KMS-11 (cell line): ENCODE data around the gene DYRK1A.
"Not testable (repeated sequence)": the region's sequence is repeated elsewhere in the genome, so short reads cannot be mapped to it uniquely, and the experiment has no call there.

Source experiments
- H2AFZ ChIP-seq: fragments of 200-600 bp; sonication (generic); 2 replicates; pipeline ENCODE4 v1.6.1; 2016; ENCODE audit warnings: antibody characterized with exemption, mixed run types, low read depth
- H3K27ac ChIP-seq: fragments of 200-600 bp; sonication (generic); 2 replicates; pipeline ENCODE4 v1.6.1; 2016; ENCODE audit warnings: mild to moderate bottlenecking, mixed run types
- H3K27me3 ChIP-seq: fragments of 200-600 bp; sonication (generic); 2 replicates; pipeline ENCODE4 v1.6.1; 2017; ENCODE audit warnings: mild to moderate bottlenecking, low read depth, mixed run types, moderate library complexity; ENCODE audit not compliant: insufficient read depth
- H3K36me3 ChIP-seq: fragments of 200-600 bp; sonication (generic); 2 replicates; pipeline ENCODE4 v1.6.1; 2017; ENCODE audit warnings: mild to moderate bottlenecking, mixed run types; ENCODE audit not compliant: insufficient read depth
- H3K4me1 ChIP-seq: fragments of 200-600 bp; sonication (generic); 2 replicates; pipeline ENCODE4 v1.6.1; 2016; ENCODE audit warnings: mild to moderate bottlenecking, low read depth, mixed run types; ENCODE audit not compliant: poor library complexity, severe bottlenecking
- H3K4me2 ChIP-seq: fragments of 200-600 bp; sonication (generic); 2 replicates; pipeline ENCODE4 v1.7.0; 2016; ENCODE audit warnings: mild to moderate bottlenecking, mixed run types
- H3K4me3 ChIP-seq: fragments of 200-600 bp; sonication (generic); IDR thresholded peaks from 2 replicates; pipeline ENCODE4 v1.6.1; 2017; ENCODE audit warnings: low read depth, low read length, mixed read lengths; ENCODE audit not compliant: insufficient read depth
- H3K79me2 ChIP-seq: fragments of 200-600 bp; sonication (generic); 2 replicates; pipeline ENCODE4 v1.6.1; 2016; ENCODE audit warnings: low read depth, mixed run types; ENCODE audit not compliant: insufficient read depth
- H3K9ac ChIP-seq: fragments of 200-600 bp; sonication (generic); 2 replicates; pipeline ENCODE4 v1.6.1; 2016; ENCODE audit warnings: mild to moderate bottlenecking, mixed run types
- H4K20me1 ChIP-seq: fragments of 200-600 bp; sonication (generic); 2 replicates; pipeline ENCODE4 v1.6.1; 2016; ENCODE audit warnings: mild to moderate bottlenecking, mixed run types; ENCODE audit not compliant: insufficient read depth
- TF ChIP-seq, protein P1 (sequence below): fragments of 200-600 bp; sonication (generic); conservative IDR thresholded peaks from 2 replicates; pipeline ENCODE4 v1.6.1; 2017; ENCODE audit warnings: low read depth, mild to moderate bottlenecking, antibody characterized with exemption, low read length, moderate library complexity, mixed read lengths

DYRK1A gene

DNA sequence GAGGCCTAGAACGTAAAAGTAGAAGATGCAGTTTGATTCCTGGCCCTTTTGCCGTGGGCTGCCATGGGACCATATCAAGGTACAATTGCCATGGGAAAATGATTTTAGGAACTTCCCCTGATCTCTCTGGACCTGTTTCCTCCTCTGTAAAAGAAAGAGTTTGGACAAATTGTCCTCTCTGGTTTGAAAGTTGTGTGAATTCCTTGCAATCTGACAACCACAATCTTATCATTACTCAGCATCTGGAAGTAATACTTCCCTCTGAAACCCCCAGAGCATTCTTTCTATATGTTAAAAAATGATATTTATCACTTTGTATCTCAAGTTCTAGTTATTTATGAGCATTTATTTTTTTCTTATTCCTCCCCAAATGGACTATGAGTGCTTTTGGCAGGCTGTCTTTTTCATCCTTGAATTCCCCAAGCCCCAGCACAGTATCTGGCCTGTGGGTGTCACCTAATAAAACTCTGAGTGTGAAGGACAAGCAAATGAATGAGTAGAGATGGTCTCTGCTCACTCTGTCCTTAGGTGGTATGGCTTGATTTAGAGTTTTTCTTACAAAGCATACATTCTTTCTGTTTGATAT, 181.1 kb downstream of the DYRK1A start:
- Histone ChIP-seq H3K4me3 (no peak overlapping the region), H3K36me3 (no peaks in the 10 kb centered on the region), H4K20me1 (no peaks in the 10 kb centered on the region), H3K27ac (no peak overlapping the region), H2AFZ (no peak overlapping the region), H3K9ac (no peak overlapping the region), H3K4me2 (no peak overlapping the region), H3K27me3 (no peaks in the 10 kb centered on the region), H3K4me1 (no peaks in the 10 kb centered on the region), H3K79me2 (no peaks in the 10 kb centered on the region)
- TF ChIP-seq, protein P1, sequence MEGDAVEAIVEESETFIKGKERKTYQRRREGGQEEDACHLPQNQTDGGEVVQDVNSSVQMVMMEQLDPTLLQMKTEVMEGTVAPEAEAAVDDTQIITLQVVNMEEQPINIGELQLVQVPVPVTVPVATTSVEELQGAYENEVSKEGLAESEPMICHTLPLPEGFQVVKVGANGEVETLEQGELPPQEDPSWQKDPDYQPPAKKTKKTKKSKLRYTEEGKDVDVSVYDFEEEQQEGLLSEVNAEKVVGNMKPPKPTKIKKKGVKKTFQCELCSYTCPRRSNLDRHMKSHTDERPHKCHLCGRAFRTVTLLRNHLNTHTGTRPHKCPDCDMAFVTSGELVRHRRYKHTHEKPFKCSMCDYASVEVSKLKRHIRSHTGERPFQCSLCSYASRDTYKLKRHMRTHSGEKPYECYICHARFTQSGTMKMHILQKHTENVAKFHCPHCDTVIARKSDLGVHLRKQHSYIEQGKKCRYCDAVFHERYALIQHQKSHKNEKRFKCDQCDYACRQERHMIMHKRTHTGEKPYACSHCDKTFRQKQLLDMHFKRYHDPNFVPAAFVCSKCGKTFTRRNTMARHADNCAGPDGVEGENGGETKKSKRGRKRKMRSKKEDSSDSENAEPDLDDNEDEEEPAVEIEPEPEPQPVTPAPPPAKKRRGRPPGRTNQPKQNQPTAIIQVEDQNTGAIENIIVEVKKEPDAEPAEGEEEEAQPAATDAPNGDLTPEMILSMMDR = no peak

DNA sequence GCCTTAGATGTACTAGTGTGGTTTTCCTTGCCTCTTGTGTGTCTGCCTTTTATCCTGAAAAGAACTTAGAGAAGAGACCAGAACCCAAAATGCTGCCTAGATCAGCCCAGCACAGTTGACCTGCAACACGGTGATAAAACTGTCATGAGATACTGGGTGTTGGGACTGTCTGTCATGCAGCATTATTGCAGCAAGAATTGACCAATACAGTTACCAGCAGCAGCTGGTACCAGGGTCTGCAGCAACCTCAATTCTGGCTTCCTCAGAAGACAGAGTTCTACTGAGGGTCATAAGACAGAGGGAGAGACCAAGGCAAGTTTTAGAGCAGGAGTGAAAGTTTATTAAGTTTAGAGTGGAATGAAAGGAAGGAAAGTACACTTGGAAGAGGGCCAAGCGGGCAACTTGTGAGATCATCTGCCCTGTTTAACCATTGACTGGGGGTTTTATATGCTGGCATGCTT, 182.0 kb downstream of the DYRK1A start:
- Histone ChIP-seq H3K4me1 (no peaks in the 10 kb centered on the region), H3K79me2 (no peaks in the 10 kb centered on the region), H3K9ac (no peak overlapping the region), H3K27ac (no peak overlapping the region), H2AFZ (no peak overlapping the region), H3K4me2 (no peak overlapping the region), H3K4me3 (no peak overlapping the region), H3K27me3 (no peaks in the 10 kb centered on the region), H3K36me3 (no peaks in the 10 kb centered on the region), H4K20me1 (no peaks in the 10 kb centered on the region)
- TF ChIP-seq, protein P1 = no peak

DNA sequence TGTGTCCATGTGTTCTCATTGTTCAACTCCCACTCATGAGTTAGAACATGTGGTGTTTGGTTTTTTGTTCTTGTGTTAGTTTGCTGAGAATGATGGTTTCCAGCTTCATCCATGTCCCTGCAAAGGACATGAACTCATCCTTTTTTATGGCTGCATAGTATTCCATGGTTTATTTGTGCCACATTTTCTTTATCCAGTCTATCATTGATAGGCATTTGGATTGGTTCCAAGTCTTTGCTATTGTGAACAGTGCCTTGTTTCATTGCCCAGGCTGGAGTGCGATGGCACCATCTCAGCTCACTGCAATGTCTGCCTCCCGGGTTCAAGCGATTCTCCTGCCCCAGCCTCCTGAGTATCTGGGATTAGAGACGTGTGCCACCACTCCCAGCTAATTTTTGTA, 183.2 kb downstream of the DYRK1A start:
- H3K4me1 ChIP-seq, H3K27me3 ChIP-seq, H3K27ac ChIP-seq, H4K20me1 ChIP-seq, H2AFZ ChIP-seq, H3K9ac ChIP-seq, H3K36me3 ChIP-seq, H3K79me2 ChIP-seq, H3K4me2 ChIP-seq, H3K4me3 ChIP-seq: not testable (repeated sequence)

DNA sequence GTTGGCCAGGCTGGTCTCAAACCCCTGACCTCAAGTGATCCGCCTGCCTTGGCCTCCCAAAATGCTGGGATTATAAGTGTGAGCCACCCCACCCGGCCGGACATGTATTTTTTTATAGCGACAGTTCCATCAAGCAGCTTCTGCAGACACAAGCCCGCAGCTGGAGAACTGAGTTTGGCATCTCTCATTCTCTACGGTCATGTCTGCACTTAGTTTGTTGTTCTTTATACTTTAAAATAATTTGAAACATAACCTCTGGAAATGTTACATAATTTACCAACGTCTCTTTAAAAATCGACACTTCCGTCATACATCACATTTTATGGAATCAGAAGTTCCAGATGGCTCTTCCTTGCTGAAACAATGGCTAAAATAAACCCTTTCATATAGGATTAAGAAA, 183.6 kb downstream of the DYRK1A start:
- H3K27ac ChIP-seq = no peak overlapping the region
- no peaks in the 10 kb centered on the region for H4K20me1 ChIP-seq
- H3K4me3 ChIP-seq = no peak overlapping the region
- no peak overlapping the region for H2AFZ ChIP-seq
- no peak overlapping the region for H3K4me2 ChIP-seq
- no peaks in the 10 kb centered on the region for H3K27me3 ChIP-seq
- no peak overlapping the region for H3K9ac ChIP-seq
- TF ChIP-seq, protein P1 = no peak
- no peaks in the 10 kb centered on the region for H3K36me3 ChIP-seq
- no peaks in the 10 kb centered on the region for H3K4me1 ChIP-seq
- H3K79me2 ChIP-seq = no peaks in the 10 kb centered on the region

DNA sequence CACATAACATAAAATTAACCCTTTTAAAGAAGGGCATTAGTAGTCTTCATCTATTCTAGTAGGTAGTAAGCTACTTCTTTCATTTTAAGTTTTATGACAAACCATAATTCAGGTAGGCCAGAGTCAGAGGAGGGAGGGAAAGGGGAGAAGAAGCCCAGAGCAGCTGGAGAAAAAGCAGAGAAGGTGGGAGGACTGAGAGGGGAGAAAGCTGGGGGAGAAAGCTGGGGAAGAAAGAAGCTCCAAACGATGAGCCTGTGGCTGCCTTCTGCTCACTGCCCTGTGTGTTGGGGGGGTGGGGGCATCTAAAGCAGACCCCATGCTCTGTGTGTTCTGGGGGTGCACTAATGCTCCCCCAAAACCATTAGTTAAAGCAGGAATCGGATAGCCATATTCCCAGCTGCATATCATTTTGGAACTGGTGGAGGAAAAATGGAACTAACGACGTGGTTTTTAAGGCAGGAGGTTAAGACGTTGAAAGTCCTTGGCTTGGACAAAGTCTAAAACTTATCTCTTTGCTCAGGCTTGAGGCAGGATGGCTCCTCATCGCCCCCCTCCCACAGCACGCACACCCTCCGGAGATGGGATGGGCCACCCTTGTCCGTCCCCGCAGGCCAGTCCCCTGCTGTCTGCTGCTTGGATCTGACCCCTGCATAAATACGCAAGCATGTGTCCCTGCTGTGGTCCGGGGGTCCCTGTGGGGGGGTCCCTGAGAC, 184.2 kb downstream of the DYRK1A start:
- Histone ChIP-seq H3K79me2 (no peaks in the 10 kb centered on the region), H2AFZ (no peak overlapping the region), H3K4me3 (no peak overlapping the region), H3K4me2 (no peak overlapping the region), H3K4me1 (no peaks in the 10 kb centered on the region), H3K9ac (no peak overlapping the region), H3K27ac (no peak overlapping the region), H3K27me3 (no peaks in the 10 kb centered on the region), H3K36me3 (no peaks in the 10 kb centered on the region), H4K20me1 (no peaks in the 10 kb centered on the region)
- TF ChIP-seq, protein P1 = no peak
